ENCODE data around the gene TNFRSF9.
"Not testable (repeated sequence)": the region's sequence is repeated elsewhere in the genome, so short reads cannot be mapped to it uniquely, and the experiment has no call there.

The TNFRSF9 gene

DNA sequence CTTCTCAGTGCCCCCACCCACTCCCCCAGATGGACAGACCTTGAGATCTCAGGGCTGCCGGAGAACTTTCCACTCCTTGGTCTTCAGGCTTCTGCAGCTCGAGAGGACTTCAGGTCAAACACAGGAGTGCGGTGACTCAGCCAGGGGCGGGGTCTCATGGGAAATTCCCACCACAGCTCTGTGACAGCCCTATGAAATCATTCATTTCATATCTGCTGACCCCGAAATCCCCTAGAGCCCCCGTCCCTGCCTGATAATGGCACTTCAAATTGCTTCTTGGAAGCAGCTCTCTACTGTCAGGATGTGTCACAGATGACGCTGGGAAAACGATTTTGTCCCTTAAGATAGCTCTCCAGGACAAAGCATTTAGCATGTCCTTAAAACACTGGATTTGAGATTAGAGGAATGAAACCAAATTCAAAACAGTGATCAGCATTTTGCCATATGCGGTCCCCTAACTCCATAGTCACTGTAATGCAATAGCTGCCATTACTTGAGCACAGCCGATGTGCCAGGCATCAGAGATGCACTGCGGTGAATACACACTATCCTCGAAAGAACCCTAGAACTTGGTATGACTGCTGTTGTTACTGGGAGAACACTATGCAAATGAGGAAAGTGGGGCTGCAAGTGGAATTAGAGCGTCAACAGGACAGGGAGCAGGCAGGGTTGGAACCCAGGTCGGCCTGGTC, at the start of gene TNFRSF9:
TSS of gene TNFRSF9 (minus strand) at position 95 of the 692 bp plus-strand sequence. CDS start 845 bp downstream, outside the sequence.
- in situ Hi-C loops (cut with HindIII; ENCODE audit: low pct_ligation_motif_present, low pct_unique_long_range_greater_than_20kb, low sequenced_read_pairs), result no loop called here
- peak; percentile 59 for DNase-seq

DNA sequence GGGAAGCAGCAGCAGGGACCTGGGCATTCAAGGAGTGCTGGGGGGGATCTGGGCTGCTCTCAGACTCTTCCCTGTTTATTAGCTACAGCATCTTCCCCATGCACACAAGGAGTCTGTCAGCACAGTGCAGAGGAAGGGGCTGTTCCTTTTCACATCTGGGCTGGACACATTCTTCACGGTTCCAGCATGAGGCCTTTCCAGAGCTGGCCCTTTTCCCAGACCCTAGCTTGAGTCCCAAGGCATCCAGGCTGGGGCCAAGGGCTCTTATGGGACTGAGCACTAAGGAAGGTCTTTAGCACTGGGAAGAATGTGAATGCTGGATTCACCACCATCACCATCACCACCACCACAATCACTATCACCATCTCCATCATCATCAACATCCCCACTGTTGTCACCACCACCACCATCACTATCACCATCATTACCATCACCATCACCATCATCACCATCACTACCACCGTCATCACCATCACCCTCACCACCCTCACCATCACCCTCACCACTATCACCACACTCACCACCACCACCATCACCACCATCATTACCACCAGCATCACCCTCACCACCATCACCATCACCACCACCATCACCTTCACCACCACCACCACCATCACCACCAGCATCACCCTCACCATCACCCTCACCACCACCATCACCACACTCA, 49.3 kb upstream of the TNFRSF9 start:
- DNase-seq, result no peak
- in situ Hi-C loops (cut with HindIII; ENCODE audit: low pct_ligation_motif_present, low pct_unique_long_range_greater_than_20kb, low sequenced_read_pairs), result no loop called here

DNA sequence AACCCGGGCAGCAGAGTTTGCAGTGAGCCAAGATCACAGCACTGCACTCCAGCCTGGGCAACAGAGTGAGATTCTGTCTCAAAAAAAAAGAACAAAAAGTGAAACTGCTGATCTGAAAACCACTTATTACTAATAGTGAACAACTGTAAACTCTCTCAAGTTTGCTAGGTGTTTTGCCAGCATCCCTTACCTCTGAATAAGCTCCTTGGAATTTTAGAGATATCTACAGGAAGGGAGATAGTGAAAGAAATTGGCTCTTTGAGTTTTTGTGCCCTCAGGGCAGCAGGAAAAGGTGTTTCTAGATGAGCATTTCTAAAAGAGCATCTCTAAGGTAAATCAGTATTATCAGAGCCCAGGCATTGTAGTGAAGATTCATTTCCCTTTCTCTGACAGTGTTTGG, 47.9 kb upstream of the TNFRSF9 start:
- DNase-seq, result no peak
- in situ Hi-C loops (cut with HindIII; ENCODE audit: low pct_ligation_motif_present, low pct_unique_long_range_greater_than_20kb, low sequenced_read_pairs), result no loop called here

DNA sequence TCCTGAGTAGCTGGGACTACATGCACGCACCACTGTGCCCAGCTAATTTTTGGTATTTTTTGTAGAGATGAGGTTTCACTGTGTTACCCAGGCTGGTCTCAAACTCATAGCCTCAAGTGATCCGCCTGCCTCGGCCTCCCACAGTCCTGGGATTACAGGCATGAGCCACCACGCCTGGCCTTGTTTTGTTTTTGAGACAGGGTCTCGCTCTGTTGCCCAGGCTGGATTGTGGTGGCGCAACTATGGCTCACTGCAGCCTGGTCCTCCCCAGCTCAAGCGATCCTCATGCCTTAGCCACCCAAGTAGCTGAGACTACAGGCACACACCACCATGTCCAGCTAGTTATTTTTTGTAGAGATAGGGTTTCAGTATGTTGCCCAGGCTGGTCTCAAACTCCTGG, 46.9 kb upstream of the TNFRSF9 start:
- in situ Hi-C loops (cut with HindIII; ENCODE audit: low pct_ligation_motif_present, low pct_unique_long_range_greater_than_20kb, low sequenced_read_pairs), result no loop called here
- DNase-seq, result no peak

DNA sequence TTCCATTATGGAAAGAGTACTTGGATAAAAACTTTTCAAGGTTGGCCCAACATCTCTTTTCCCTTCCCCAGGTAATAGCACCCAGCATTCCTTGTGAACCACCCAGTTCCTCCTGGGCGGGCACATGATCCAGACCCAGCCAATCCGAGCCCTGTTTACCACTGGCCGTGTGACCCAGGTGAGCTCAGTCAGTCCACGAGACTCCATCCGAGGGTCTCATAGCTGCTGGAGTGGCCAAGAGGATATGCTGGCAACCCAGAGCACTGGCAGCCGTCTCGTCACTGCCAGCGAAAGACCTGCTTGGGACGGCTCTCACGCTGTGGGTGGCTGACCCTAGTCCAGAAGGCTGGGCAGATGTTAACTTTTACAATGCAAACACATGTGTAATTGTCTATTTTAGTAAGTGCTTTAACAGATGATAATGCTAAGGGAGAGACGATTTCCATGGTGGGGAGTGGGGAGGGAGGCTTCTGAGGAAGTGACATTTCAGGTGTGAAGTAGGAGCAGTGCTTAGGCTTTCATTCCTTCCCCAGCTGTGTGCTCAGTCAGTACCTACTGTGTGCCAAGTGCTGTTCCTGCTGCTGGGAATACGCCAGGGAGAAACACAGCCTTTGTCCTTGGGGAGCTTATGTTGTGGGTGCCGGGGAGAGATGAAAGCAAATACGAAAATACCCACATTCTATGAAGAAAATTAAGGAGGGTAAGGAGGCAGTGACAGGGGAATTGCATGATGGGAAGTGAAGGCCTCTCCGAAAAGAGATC, 45.4 kb upstream of the TNFRSF9 start:
- DNase-seq, result no peak
- in situ Hi-C loops (cut with HindIII; ENCODE audit: low pct_ligation_motif_present, low pct_unique_long_range_greater_than_20kb, low sequenced_read_pairs), result no loop called here

DNA sequence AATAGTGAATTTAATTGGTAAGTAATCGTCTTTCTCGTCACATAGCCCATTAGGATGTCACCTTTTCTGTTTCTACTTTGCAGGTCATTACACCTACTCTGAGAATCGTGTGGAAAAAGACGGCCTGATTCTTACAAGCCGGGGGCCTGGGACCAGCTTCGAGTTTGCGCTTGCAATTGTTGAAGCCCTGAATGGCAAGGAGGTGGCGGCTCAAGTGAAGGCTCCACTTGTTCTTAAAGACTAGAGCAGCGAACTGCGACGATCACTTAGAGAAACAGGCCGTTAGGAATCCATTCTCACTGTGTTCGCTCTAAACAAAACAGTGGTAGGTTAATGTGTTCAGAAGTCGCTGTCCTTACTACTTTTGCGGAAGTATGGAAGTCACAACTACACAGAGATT, 44.2 kb upstream of the TNFRSF9 start:
- in situ Hi-C loops (cut with HindIII; ENCODE audit: low pct_ligation_motif_present, low pct_unique_long_range_greater_than_20kb, low sequenced_read_pairs), result no loop called here
- no peak for DNase-seq

DNA sequence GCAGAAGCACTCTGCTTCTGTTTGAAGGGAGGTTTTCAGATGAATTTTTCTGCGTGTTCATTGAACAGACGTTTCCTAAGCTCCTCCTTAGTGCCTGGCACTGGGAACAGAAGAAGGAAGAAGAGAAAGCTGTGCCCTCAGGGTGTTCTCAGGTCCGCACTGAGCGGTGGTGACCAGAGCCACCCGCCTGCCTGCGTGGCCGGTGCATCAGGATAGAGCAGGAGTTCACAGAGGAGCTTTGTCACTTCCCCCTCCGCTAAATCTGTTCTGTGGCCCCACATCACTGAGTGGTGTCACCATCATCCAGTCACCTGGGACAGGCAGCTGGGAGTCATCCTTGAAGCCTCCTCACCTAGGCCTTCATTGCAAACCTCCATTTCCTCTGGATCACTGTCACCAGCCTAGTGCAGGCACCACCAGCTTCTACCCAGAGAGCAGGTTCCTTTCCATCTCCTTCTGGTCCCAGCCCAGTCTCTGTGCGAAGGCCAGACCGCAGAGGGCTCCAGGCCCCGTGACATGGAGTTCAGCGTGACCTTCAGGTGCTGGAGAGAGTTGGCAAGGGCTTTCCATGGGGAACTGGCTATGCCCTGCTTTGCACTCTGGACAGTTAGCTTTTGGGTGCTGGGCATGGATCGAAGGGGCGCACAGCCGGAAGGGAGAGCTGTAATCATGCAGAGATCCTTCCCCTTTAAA, 42.6 kb upstream of the TNFRSF9 start:
- DNase-seq, result no peak
- in situ Hi-C loops (cut with HindIII; ENCODE audit: low pct_ligation_motif_present, low pct_unique_long_range_greater_than_20kb, low sequenced_read_pairs), result no loop called here

DNA sequence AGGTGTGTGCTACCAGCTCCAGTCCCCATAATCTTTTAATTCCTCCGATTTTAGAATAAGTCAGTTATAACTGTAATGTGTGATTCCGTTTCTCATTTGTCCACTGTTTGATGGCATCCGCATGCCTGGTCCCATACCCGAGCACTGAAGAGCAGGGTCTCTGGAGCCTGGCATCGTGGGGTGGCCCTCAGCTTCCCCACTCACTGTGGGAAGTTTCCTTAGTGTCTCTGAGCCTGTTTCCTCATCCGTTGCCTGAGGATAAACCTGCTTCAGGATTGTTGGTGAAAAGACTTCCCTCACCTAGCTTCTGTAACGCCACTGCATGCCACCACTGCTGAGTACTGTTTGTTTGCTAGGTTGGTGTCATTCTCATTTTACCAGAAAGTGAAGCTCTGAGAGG, 40.3 kb upstream of the TNFRSF9 start:
- in situ Hi-C loops (cut with HindIII; ENCODE audit: low pct_ligation_motif_present, low pct_unique_long_range_greater_than_20kb, low sequenced_read_pairs), result no loop called here
- no peak for DNase-seq

DNA sequence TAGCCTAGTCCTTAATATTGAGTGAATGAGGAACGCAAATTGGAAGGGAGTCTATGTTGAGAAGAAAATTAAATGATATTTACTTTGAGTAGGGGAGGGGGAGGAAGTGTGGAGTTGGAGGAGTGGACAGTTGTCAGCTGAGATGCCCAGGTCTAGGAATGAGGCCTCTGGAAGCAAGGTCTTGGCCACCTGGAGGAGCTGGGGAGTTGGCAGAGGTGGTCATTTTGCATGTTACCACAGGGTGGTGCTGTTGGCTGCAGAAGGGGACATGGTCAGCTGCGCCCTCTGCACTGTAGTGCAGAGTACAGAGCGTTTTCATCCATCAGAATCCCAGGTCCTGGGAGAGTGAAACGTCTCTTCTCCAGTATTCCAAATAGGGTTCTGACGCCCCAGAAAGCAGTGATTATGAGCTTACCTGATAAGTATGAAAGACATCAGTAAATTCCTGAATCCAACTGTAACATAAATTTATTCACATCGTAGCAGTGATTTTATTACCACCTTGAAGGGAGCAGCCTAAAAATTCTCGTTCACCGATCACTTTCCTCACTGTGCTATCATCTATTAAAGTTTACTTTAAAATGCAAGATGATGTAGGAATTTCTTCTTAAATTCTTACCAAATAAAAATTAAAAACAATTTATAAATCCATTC, 34.7 kb upstream of the TNFRSF9 start:
- DNase-seq, result peak; percentile 81
- in situ Hi-C loops (cut with HindIII; ENCODE audit: low pct_ligation_motif_present, low pct_unique_long_range_greater_than_20kb, low sequenced_read_pairs), result no loop called here

DNA sequence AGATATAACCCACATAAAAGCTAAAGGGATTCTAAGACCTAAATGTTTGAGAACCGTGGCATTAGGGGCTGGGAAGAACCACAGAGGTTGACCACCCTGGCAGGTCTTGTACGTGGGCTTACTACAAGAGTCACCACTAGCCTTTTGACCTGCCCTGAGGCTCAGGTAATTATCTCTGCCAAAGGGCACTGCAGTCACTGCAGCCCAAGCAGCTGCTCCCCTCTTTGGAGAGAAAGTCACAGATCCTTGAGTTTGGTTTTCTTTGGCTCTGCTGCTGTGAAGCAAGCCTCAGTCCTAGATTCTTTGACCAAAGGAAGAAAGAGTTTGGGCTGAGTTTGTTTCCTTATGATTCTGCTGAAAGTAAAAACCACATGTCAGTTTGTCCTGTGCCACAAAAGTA, 32.4 kb upstream of the TNFRSF9 start:
- in situ Hi-C loops (cut with HindIII; ENCODE audit: low pct_ligation_motif_present, low pct_unique_long_range_greater_than_20kb, low sequenced_read_pairs), result no loop called here
- DNase-seq, result no peak

DNA sequence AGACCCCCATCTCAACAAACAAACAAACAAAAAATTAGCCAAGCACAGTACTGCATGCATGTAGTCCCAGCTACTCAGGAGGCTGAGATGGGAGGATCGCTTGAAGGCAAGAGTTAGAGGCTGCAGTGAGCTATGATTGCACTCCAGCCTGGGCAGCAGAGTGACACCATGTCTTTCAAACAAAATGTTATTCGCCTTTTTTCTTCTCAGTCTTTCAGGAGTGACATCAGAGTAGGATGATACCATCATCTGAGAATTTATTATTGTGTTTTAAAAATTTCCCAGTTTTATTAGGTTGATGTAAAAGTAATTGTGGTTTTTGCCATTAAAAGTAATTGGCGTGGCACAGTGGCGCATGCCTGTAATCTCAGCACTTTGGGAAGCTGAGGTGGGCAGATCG, 31.6 kb upstream of the TNFRSF9 start:
- no peak for DNase-seq
- in situ Hi-C loops (cut with HindIII; ENCODE audit: low pct_ligation_motif_present, low pct_unique_long_range_greater_than_20kb, low sequenced_read_pairs), result no loop called here

DNA sequence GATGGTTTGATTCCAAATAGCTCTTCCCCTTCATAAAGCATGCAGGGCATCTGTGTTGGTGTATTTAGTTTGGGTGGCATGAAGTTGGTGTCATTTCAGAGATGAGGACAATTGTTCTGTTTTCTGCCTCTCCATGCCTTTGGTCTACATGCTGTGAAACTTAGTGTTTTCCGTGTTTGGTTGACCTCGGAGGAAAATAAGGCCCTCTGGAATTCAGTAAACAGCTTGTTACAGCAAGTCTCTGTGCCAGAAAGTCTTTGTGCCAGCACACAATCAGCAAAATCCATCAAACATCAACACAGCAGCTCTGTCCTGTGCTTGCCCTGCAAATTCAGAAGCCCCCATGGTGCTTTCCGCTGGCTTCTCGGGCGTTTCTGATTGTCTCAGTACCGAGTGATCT, 30.4 kb upstream of the TNFRSF9 start:
- DNase-seq, result no peak
- in situ Hi-C loops (cut with HindIII; ENCODE audit: low pct_ligation_motif_present, low pct_unique_long_range_greater_than_20kb, low sequenced_read_pairs), result no loop called here

DNA sequence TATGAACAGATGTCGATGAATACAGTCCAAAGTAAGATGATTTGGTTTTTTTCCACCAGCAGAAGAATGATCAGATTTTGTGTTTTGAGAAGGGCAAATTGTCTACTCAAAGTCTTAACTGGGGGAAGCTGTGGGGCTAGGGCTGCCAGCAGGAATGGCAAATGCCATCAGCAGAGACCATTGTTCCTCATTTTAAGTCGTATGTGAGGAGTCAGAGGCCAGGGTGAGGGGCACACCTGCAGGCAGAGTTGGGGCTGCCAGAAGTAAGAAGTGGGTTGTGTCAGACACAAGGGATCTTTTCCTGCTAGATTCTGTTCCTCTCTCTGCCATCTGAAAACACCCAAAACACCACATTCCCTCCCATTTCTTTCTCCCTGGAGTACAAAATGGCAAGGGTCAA, 29.6 kb upstream of the TNFRSF9 start:
- no peak for DNase-seq
- in situ Hi-C loops (cut with HindIII; ENCODE audit: low pct_ligation_motif_present, low pct_unique_long_range_greater_than_20kb, low sequenced_read_pairs), result no loop called here

DNA sequence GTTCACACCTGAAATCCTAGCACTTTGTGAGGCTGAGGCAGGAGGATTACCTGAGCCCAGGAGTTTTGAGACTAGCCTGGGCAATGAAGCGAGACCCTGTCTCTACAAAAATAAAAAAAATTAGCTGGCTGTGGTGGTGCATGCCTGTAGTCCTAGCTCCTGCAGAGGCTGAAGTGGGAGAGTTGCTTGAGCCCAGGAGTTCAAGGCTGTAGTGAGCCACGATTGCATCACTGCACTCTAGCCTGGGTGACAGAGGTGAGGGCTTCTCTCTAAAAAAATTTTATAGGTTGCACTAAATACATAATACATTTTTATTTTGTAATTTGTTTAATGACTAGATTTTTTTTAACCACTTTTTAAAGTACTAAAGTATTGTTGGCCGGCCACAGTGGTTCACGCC, 27.0 kb upstream of the TNFRSF9 start:
- in situ Hi-C loops (cut with HindIII; ENCODE audit: low pct_ligation_motif_present, low pct_unique_long_range_greater_than_20kb, low sequenced_read_pairs), result no loop called here
- DNase-seq, result no peak

DNA sequence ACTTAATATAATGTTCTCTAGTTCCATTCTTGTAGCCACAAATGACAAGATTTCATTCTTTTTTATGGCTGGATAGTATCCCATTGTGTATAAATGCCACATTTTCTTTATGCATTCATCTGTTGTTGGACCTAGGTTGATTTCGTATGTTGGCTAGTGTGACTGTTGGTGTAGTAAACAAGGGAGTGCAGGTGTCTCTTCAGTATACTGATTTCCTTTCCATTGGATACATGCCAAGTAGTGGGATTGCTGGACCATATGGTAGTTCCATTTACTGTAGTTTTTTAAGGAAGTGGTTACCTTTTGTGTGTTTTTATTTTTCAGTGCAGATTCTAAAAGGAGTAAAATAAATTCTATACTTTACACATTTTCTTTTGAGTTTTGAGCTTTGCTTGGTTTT, 26.6 kb upstream of the TNFRSF9 start:
- no peak for DNase-seq
- in situ Hi-C loops (cut with HindIII; ENCODE audit: low pct_ligation_motif_present, low pct_unique_long_range_greater_than_20kb, low sequenced_read_pairs), result no loop called here

DNA sequence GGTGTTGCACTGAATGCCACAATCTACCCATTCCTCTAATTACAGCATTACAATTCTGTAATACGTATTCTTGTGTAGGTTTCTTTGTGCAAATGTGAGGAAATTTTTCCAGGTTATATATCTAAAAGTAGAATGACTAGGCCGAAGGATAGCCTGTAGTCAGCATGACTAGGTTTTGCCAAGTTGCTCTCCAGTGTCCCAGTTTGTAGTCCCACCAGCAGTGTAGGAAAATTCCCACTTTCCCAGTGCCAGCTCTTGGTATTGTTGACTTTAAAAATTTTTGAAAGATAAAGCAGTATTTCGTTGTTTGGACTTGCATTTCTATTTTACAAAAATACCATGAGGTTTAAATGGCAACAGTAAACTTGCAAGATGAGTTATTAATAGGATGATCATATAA, 23.8 kb upstream of the TNFRSF9 start:
- in situ Hi-C loops (cut with HindIII; ENCODE audit: low pct_ligation_motif_present, low pct_unique_long_range_greater_than_20kb, low sequenced_read_pairs), result no loop called here
- DNase-seq, result no peak

DNA sequence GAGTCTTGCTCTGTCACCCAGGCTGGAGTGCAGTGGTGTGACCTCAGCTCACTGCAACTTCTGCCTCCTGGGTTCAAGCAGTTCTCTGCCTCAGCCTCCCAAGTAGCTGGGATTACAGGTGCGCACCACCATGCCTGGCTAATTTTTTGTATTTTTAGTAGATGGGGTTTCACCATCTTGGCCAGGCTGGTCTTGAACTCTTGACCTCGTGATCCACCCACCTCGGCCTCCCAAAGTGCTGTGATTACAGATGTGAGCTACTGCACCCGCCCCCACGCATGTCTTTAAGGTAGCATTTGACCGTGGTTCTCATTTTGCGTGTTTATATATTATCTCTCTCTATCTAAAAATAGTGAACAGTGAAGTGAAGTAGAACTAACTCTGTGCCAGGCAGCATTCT, 23.2 kb upstream of the TNFRSF9 start:
- in situ Hi-C loops (cut with HindIII; ENCODE audit: low pct_ligation_motif_present, low pct_unique_long_range_greater_than_20kb, low sequenced_read_pairs); DNase-seq: not testable (repeated sequence)

DNA sequence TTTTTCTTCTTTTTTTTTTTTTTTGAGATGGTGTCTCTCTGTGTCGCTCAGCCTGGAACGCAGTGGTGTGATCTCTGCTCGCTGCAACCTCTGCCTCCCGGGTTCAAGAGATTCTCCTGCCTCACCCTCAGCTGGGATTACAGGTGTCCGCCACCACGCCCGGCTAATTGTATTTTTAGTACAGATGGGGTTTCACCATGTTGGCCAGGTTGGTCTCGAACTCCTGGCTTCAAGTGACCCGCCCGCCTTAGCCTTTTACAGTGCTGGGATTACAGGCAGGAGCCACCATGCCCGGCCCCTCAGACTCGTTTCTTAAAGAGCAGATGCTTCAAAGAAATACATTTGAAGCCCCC, 22.7 kb upstream of the TNFRSF9 start:
- DNase-seq; in situ Hi-C loops (cut with HindIII; ENCODE audit: low pct_ligation_motif_present, low pct_unique_long_range_greater_than_20kb, low sequenced_read_pairs): not testable (repeated sequence)
